Dermis microvascular lymphatic vessel endothelial cell (primary cell): ENCODE measurements around the gene SP140L. TPM values are rescaled to one million over a fixed set of nuclear protein-coding genes. Genes with fewer than 3 reads are reported as not detected.
A peak's percentile ranks its signal among the peaks of the same experiment; 100 is the strongest.
"Not testable (repeated sequence)": the region's sequence is repeated elsewhere in the genome, so short reads cannot be mapped to it uniquely, and the experiment has no call there.

Experiments
- DNase-seq, 2 donors: peaks; one replicate each; pipeline versions ENCODE4 v3.0.0 to v3.0.0-alpha.2; 2010; ENCODE audit warnings: low read depth in 2 of 2
- total RNA-seq: library from RNA; depleted of rRNA; stranded (reverse); fragments of >200 nt; gene quantifications from 2 replicates; pipeline ENCODE4 v1.2.1, GENCODE V29; 2014

Gene SP140L
- total RNA-seq = 5.3 and 6.7 TPM in 2 replicates

- peak; percentile 73 to 85 for DNase-seq
These were observed at the start of gene SP140L for GRCh38 chr2:230326453-230327417. TSS of gene SP140L (plus strand) at chr2:230327193. CDS start at chr2:230327270, 77 bp downstream.

DNA sequence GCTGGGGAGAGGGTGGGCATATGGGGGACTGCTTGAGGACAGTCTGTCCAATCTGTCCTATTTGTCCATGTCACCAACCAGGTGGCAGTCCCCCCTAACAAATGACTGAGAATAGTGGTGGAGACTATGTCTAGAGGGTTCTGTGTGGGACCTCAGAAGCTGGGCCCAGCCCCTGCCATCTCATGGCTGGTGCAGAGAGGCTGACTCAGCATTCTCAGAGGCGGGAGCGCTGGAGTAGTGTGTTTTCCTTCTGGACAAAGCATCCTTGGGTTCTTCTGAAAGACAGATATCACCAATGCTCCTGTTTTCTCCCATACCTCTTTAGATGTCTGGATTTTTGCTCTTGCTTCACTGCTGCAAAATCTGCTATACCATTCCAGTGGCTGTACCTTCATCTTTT, 44.1 kb upstream of the SP140L start:
- no peak for DNase-seq

- no peak for DNase-seq
These were observed 40.9 kb upstream of the SP140L start for GRCh38 chr2:230286048-230286447.

DNA sequence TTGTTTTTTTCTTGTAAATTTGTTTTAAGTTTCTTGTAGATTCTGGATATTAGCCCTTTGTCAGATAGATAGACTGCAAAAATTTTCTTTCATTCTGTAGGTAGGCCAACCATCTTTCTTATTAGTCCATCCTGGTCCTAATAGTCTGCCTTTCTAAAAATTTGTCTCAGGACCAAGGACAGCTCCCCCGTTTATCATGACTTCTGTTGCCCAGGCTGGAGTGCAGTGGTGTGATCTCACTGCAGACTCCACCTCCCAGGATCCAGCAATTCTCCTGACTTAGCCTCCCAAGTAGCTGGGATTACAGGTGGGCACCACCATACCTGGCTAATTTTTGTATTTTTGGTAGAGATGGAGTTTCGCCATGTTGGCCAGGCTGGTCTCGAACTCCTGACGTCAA, 37.7 kb upstream of the SP140L start:
- DNase-seq = peak; percentile 12 to 46

GRCh38 chr2:230295192-230295591, 31.8 kb upstream of the SP140L start:
- no peak for DNase-seq

DNA sequence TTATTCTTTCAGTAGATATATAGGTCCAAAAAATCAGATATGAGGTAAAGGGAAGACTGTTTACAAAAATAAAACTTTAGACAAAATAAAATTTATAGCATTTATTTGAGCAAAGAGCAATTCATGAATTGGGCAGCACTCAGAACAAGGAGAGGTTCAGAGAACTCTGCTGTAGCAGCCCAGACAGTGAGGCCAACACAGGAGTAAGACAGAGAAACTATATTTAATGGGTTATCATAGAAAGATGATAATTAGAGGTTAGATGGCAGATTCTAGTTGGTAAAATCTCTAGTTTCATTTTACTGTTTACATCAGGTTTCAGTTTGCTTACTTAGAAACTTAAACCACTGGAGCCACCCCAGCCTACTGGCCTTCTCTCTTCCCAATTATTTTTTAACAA, 30.1 kb upstream of the SP140L start:
- no peak for DNase-seq

- DNase-seq = no peak
These were observed 27.4 kb upstream of the SP140L start for GRCh38 chr2:230299618-230300017.

DNA sequence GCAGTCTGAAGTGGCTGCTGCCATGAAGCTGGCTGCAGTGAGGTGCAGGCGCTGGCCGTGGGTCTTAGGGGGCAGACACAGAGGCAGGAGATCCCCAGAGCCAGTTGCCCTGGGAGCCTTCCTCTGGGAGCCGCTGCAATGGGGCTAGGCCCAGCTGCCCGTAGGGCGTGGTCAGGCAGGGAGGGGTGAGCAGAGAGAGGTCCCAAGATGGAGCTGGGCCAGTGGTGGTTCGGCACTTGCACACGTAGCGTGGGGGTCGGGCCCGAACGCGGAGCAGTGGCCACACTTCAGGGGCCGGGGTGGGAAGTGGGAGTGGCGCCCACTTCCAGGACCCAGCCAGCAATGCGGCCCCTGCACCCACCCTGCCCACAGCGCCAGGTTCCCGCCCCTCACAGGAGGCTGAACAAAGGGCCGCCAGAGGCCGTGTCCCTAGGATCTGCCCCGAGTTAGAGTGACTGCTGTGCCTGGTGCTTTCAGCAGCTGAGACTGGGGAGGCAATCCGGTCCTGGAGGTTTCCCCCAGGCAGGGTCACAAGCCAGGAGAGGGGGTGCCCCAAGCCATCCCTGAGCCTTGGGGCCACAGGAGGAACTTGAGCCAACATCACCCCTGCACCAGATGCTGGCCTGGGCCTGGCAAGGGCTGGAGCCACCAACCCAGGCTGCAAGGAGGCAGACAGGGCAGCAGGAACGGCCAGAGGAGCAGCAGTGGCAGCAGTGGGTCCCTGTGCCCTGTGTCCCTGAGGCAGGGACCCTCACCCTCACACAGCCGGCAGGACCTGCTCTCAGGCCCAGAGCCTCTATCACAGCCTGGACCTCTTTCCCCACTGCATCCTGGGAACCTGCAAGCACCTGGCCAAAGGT, 21.3 kb upstream of the SP140L start:
- no peak for DNase-seq

DNA sequence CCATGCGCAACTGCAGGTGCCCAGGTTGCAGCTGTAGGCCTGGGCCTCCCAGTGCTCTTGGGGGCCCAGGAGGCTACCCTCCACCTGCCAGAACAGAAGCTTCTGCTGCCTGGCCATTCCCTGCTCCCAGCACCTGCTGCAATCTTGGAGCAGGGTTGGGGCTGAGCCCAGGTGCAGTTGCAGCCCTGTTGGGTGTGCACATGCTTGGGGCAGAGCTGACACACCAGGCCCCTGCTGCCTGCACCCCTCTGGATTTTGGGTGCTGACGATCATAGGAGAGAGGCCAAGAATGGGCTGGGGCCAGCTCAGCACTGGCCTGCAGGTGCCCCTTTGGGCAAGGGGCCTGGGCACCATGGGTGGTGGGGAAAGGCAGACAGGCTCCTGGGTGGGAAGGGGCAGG, 20.5 kb upstream of the SP140L start:
- no peak for DNase-seq

DNA sequence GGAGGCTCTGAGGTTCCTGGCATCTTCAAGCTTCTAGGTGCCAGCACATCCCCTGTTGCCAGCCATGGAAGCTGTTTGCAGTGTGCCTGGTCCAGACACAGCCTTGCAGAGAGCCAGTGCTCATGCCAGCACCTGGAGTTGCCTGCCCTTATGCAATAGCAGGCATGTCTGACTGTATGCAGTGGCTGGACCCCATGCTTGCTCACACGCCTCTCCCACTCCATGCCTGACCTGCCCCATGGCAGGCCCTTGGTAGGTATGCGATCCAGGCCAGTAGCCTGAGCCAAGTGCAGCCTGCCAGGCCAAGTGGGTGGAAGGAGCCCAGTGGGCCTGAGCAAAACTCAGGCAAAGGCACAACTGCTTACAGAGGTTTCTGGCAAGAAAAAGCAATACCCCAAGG, 19.5 kb upstream of the SP140L start:
- DNase-seq = no peak

DNA sequence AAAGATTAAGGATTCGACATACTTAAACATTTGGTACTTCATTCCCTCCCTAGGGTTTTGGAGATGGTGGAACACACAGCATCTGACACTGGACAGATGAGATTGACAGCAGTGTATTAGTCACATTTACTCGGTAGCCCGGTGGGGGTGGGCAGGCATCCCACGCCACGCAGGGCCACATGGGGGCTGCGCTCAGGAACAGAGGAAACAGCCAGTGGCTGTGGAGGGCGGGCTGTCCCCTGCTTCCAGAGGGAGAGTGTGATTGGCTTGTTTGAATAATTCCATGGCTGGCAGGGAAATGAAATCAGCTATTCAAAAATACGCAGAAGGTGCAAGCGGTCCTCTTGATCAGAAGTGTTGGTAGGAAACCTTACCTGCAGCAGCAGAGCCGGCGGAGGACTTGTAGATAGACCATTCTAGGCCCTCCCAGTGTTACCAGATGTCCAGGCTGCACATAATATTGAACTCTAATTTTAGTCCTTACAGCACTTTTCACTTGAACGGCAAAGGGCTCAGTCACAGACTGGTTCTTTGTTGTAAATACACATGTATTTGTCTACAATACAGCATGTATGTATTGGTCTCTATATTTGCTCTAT, 18.5 kb upstream of the SP140L start:
- DNase-seq = no peak

DNA sequence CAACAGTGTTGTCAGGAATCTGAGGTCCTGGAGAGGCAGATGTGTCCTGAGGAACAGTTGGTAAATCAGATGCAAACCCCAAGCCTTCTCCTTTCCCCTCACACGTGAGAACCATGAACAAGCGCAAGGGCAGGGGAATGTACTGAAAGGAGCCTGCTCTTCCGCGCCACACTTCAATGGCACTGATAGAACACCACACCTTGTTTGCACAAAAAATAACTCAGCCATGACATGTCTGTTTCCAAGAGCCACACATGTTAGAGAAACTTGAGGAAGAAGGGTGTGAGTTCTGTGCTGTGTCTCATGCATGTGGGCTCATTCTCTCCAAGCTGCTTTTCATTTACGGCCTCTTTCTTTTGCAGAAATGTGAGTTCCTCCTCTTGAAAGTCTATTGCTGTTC, 16.2 kb upstream of the SP140L start:
- DNase-seq = not testable (repeated sequence)

- DNase-seq = not testable (repeated sequence)
These were observed 15.4 kb upstream of the SP140L start for GRCh38 chr2:230311634-230312033.

DNA sequence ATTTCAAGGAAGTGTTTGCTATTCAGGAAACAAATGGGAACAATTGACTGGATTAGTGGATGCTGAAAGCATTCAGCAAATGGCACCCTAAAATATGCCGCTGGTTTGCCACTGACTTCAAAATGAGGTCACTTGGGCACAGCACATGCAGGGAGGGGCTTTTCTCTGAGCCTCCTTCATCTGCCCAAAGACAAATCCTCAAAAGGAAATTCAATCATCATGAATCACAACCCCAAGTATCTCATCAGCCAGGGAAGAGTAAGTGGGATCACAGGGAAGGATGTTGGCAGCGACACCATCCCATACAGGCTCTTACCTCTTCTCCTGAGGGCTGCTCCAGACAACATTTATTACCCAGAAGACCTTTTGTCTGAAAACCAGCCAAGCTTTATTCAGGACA, 14.4 kb upstream of the SP140L start:
- no peak for DNase-seq

- DNase-seq = no peak
These were observed 9.6 kb upstream of the SP140L start for GRCh38 chr2:230317366-230317765.

DNA sequence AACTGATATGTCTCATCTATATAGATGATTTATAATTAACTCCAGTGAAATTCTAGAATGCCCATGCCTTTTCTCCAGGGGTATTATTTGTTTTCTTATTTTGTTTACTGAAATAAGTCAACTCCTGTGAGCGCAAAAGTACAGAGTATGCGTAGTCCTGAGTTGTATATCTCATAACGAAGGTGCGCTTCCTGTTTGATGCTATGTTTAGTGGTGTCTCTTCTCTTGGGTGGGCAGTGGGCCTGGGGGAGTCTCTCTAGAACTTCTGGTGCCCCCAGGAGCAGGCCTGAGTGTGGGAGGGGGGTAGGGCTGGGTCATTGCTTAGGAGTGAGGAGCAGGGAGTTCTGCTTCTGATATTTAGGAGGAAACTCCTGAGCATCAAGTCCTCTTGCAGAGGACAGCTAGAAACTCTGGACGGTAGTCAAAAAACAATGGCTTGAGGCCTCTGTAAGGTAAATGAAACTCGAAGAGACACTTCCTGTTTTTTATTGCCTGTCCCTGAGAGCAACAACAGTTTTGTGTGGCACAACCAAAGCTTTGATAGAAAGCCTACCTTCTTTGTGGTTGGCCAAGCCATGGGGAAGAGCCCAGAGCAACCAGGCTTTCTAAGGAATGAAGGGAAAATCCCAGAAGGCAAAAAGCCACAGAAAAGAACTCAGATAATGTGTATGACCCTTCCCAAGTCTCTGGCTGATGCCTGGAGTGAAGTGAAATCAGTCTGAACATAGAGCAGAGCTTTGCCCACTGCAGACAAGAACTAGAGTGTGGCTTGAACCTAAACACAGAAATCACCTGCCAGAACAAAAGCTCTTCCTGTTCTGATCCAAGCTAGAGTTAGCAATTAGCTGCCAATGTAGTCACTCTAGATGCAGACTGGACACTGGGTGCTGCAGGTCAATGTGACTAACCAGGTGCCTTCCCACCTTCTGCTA, 8.5 kb upstream of the SP140L start:
- DNase-seq = no peak

GRCh38 chr2:230319211-230319862, 7.7 kb upstream of the SP140L start:
- no peak for DNase-seq

- no peak for DNase-seq
These were observed 6.0 kb upstream of the SP140L start for GRCh38 chr2:230321031-230321430.

GRCh38 chr2:230322561-230323384, 4.2 kb upstream of the SP140L start:
- no peak for DNase-seq
